Liver (tissue), 3 donors: ENCODE data around the gene ZNF334.

Source experiments
- CTCF ChIP-seq: fragments of 150-350 bp; IDR thresholded peaks from 2 replicates; pipeline ENCODE4 v1.5.1; 2017; ENCODE audit warnings: improper control_type of control experiment, low read depth, low read length; ENCODE audit not compliant: missing input control
- EGR1 ChIP-seq, 2 donors: IDR thresholded peaks; 2 replicates each; pipeline ENCODE4 v1.6.1; 2016 to 2018; ENCODE audit warnings: antibody characterized with exemption in 2 of 2, low read depth in 2 of 2
- FOXA1 ChIP-seq: IDR thresholded peaks from 2 replicates; pipeline ENCODE4 v1.6.1; 2016; ENCODE audit warnings: antibody characterized with exemption
- FOXA2 ChIP-seq: IDR thresholded peaks from 2 replicates; pipeline ENCODE4 v1.6.1; 2016; ENCODE audit warnings: antibody characterized with exemption
- JUND ChIP-seq, 2 donors: IDR thresholded peaks; 2 replicates each; pipeline ENCODE4 v1.6.1; 2016; ENCODE audit warnings: antibody characterized with exemption in 2 of 2
- NR2F2 ChIP-seq: IDR thresholded peaks from 2 replicates; pipeline ENCODE4 v1.6.1; 2016; ENCODE audit warnings: antibody characterized with exemption
- RAD21 ChIP-seq, 2 donors: IDR thresholded peaks; 2 replicates each; pipeline ENCODE4 v1.6.1; 2016; ENCODE audit warnings: antibody characterized with exemption in 2 of 2, mild to moderate bottlenecking in 2 of 2
- RXRA ChIP-seq, 2 donors: IDR thresholded peaks; 2 replicates each; pipeline ENCODE4 v1.6.1; 2017 to 2018; ENCODE audit warnings: antibody characterized with exemption in 2 of 2, mild to moderate bottlenecking in 1 of 2
- TAF1 ChIP-seq: conservative IDR thresholded peaks from 2 replicates; pipeline ENCODE4 v1.6.1; 2016; ENCODE audit warnings: antibody characterized with exemption, mild to moderate bottlenecking
- TF ChIP-seq, protein P1 (sequence below): IDR thresholded peaks from 2 replicates; pipeline ENCODE4 v1.6.1; 2016; ENCODE audit warnings: antibody characterized with exemption, mild to moderate bottlenecking
- TF ChIP-seq, protein P2 (sequence below): IDR thresholded peaks from 2 replicates; pipeline ENCODE4 v1.6.1; 2016; ENCODE audit warnings: antibody characterized with exemption
- TF ChIP-seq, protein P3 (sequence below): IDR thresholded peaks from 2 replicates; pipeline ENCODE4 v1.6.1; 2016; ENCODE audit warnings: antibody characterized with exemption
- donor health status: healthy.
- donor health status: healthy.

- no peak for TF ChIP-seq CTCF
- no peak for TF ChIP-seq EGR1 (IDR thresholded peaks at IDR 0.05; ENCODE audit: low read depth in 2 of 2)
- TF ChIP-seq RAD21 (IDR thresholded peaks at IDR 0.05) = no peak
- TF ChIP-seq, protein P1, sequence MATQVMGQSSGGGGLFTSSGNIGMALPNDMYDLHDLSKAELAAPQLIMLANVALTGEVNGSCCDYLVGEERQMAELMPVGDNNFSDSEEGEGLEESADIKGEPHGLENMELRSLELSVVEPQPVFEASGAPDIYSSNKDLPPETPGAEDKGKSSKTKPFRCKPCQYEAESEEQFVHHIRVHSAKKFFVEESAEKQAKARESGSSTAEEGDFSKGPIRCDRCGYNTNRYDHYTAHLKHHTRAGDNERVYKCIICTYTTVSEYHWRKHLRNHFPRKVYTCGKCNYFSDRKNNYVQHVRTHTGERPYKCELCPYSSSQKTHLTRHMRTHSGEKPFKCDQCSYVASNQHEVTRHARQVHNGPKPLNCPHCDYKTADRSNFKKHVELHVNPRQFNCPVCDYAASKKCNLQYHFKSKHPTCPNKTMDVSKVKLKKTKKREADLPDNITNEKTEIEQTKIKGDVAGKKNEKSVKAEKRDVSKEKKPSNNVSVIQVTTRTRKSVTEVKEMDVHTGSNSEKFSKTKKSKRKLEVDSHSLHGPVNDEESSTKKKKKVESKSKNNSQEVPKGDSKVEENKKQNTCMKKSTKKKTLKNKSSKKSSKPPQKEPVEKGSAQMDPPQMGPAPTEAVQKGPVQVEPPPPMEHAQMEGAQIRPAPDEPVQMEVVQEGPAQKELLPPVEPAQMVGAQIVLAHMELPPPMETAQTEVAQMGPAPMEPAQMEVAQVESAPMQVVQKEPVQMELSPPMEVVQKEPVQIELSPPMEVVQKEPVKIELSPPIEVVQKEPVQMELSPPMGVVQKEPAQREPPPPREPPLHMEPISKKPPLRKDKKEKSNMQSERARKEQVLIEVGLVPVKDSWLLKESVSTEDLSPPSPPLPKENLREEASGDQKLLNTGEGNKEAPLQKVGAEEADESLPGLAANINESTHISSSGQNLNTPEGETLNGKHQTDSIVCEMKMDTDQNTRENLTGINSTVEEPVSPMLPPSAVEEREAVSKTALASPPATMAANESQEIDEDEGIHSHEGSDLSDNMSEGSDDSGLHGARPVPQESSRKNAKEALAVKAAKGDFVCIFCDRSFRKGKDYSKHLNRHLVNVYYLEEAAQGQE = no peak
- TF ChIP-seq, protein P2, sequence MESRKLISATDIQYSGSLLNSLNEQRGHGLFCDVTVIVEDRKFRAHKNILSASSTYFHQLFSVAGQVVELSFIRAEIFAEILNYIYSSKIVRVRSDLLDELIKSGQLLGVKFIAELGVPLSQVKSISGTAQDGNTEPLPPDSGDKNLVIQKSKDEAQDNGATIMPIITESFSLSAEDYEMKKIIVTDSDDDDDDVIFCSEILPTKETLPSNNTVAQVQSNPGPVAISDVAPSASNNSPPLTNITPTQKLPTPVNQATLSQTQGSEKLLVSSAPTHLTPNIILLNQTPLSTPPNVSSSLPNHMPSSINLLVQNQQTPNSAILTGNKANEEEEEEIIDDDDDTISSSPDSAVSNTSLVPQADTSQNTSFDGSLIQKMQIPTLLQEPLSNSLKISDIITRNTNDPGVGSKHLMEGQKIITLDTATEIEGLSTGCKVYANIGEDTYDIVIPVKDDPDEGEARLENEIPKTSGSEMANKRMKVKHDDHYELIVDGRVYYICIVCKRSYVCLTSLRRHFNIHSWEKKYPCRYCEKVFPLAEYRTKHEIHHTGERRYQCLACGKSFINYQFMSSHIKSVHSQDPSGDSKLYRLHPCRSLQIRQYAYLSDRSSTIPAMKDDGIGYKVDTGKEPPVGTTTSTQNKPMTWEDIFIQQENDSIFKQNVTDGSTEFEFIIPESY = no peak
- no peak for TF ChIP-seq JUND (IDR thresholded peaks at IDR 0.05)
- TF ChIP-seq TAF1 = no peak
- TF ChIP-seq FOXA1 = no peak
- TF ChIP-seq RXRA (IDR thresholded peaks at IDR 0.05) = no peak
- TF ChIP-seq, protein P3, sequence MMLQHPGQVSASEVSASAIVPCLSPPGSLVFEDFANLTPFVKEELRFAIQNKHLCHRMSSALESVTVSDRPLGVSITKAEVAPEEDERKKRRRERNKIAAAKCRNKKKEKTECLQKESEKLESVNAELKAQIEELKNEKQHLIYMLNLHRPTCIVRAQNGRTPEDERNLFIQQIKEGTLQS = no peak
- TF ChIP-seq NR2F2 = no peak
- no peak for TF ChIP-seq FOXA2
Observed at GRCh38 chr20:46487628-46488027, 25.7 kb downstream of the ZNF334 start.
